DMS53 treated with DMSO at 0.1 percent for 48 hours (cell line): Measurements from ENCODE around the gene ARHGAP27.
A peak's percentile ranks its signal among the peaks of the same experiment; 100 is the strongest.

ENCODE experiments used
- DNase-seq: peaks from one replicate; lab custom pipeline; 2025; ENCODE audit not compliant: unreplicated experiment; lab: John Stamatoyannopoulos, UW

ARHGAP27 gene

DNA sequence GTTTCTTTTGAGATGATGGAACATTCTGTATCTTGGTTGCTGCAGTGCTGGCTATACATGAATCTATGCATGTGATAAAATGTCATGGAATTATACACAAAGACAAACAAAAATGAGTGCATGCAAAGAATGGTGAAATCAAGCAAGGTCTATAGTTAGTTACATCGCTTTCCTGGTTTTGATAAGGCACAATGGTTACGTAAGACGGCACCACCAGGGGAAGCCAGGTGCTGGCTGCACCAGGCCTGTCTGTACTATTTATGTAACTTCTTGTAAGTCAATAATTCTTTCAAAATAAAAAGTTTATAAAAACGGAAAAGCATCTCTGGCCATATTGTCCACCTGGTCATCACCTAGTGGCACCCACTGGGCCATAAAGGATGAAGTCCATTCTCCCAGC lies 46.5 kb downstream of the ARHGAP27 start:
- DNase-seq = no peak

DNA sequence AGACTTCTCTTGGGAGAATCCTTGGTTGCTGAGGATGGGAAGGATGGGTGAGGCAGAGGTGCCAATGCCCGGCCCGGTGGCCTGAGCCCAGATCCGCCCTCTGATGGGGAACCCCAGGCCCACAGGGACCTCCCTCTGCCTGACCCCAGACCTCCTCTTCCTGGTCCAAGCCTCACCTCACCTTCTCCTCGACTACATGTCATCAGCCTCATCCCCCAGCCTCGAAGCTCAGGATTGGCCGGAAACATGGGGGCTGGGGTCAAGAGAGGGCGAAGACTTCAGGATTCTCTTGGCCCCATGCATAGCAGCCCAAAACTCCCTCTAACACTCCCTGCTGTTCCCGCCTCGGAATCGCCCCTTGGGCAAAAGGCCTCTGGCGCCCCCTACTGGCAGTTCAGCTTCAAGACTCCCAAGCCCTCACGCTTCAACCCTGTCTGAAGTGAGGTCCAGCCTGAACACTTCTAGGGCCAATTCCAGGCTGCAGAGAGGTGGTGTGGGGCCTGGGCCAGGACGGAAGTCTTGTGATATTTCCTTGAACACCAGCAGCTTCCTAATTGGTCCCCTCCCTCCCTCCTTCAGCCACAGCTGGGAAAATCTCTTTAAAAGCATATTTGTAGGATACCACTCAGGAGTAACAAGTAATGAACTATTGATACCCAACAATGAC lies 47.2 kb downstream of the ARHGAP27 start:
- peak; percentile 84 for DNase-seq

DNA sequence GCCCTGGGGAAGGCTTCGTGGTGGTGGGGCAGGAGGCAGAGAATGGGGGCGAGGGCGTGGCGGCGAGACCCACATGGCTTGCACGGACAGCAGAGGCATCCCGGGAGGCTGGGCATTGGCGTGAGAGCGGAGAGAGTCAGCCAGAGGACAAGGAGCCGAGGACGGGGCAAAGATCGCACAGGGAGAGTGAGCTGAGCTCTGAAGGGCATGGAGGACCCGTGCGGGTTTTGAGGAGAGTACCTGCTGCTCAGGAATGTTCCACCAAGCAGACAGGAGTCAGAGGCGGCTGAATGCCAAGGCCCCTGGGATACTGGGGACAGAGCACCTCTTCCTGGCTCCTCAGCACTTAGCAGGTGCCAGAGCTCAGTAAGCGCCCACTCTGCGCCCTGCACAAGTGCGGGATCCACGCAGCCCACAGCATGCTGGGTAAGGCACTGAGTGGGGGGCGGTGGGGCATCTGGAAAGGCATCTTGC lies 47.8 kb downstream of the ARHGAP27 start:
- no peak for DNase-seq

DNA sequence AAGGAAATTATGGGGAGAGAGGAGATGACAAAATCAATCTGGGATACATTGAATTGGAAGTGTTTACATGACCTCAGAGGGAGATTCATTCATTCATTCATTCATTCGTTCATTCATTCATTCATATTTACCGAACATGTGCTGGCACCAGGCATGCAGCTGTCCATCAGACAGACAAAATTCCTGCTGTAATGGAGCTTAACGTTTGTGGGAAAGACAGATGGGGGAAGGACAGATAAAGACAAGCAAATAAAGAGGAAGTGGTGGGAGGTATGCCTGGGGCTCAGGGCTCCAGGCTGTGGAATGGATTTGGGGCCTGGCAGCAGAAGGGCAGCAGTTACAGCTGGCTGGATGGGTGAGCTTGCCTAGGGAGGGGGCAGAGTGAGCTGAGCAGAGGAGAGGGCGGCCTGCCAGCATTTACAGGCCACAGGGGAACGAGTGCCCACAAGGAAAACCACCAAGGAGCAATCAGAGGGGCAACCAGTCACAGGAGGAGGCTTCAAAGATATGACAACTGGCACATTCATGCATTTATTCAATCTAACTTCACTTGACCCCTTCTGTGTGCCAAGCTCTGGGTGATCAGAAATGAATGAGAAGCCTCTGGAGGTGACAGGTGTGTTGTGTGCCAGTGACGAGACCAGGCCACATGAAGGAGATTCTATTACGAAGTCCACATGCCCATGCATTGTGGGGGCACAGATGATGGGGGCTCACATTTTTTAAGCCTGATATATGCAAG lies 48.5 kb downstream of the ARHGAP27 start:
- no peak for DNase-seq

DNA sequence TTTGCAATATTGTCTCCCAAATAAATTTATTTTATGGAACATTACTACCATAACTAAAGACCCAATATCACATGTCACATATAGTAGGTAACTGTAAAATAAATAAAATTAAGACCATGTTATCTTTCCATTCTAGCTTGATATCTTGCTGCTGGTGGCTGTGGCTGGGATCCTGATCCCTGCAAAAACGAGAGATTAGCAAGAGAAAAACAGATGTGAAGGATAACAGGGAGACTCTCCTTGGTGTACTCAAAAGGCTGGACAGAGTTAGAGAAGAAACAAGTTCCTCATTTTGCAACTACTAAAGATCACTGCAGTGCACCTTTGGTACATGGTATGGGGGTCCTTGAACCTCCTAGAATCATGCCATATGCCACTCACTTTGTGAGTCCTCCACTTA lies 49.7 kb downstream of the ARHGAP27 start:
- DNase-seq = no peak

DNA sequence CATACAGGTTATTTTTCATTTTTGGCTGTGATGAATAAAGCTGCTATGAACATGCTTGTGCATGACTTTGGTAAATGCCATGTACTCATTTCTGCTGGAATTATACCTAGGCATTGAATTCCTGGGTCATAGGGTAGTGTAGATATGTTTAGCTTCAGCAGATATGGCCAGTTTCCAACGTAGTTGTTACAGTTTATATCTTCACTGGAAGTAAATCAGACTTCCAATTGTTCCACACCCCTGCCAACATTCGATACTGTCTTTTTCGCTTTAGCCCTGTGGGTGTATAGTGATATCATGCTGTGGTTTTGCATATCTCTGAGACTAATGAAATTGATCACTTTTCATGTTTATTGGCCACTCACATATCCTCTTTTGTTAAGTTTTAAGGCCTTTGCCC lies 50.4 kb downstream of the ARHGAP27 start:
- no peak for DNase-seq

DNA sequence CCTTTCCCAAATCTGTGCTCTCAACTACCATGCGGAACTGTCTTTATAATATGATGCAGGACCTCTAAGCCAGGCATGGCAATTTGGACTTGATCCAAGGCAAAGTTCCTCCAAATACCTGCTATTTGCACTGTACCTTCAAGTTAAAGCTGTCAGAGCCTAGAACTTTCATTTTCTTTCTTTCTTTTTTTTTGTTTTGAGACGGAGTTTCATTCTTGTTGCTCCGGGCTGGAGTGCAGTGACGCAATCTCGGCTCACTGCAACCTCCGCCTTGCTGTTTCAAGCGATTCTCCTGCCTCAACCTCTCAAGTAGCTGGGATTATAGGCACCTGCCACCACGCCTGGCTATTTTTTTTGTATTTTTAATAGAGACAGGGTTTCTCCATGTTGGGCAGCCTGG lies 51.7 kb downstream of the ARHGAP27 start:
- no peak for DNase-seq

DNA sequence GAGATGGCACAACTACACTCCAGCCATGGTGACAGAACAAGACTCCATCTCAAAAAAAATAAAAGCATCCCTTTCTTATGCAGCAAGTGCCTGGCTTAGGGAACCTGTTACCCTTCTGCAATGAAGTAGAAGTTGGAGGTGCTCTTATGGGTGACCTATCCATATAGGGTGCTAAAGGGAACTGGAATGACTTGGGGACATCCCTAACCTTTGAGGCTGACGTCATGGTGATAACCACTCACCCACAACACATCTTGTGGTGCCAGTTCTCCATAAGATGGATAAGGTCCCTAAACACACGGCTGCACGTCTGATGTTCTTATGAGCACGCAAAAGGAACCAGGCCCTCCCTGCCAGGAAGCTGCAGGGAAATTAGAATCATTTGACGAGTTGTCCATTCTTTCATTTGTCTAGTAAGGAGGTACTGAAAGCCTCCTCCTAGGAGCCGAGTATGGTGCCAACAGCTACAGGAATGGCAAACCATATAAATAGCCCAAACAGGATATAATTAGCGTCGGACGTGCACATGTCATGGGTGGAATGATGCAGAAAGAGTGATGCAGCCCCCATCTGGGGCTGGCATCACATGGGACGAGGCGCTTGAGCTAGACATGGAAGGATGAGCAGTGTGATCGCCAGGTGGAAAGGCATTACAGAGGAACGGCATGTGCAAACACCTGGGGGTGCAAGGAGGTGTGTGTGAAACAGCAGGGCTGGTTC lies 52.5 kb downstream of the ARHGAP27 start:
- DNase-seq = no peak

DNA sequence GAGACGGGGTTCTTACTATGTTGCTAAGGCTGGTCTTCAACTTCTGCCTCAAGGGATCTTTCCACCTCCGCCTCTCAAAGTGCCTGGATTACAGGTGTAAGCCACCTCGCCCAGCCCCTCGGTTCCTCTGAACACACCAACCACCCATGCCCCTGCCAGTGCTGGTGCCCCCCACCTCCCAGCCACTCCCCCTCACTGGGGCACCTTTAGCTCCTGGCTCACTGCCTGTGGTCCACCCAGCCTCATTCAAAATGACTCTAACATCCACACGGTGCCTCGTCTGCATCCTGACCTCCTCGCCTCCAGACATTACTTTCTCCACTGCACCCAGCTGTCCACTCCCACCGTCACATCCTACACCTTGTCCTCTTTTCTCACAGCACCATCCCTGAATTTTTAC lies 55.3 kb downstream of the ARHGAP27 start:
- no peak for DNase-seq

DNA sequence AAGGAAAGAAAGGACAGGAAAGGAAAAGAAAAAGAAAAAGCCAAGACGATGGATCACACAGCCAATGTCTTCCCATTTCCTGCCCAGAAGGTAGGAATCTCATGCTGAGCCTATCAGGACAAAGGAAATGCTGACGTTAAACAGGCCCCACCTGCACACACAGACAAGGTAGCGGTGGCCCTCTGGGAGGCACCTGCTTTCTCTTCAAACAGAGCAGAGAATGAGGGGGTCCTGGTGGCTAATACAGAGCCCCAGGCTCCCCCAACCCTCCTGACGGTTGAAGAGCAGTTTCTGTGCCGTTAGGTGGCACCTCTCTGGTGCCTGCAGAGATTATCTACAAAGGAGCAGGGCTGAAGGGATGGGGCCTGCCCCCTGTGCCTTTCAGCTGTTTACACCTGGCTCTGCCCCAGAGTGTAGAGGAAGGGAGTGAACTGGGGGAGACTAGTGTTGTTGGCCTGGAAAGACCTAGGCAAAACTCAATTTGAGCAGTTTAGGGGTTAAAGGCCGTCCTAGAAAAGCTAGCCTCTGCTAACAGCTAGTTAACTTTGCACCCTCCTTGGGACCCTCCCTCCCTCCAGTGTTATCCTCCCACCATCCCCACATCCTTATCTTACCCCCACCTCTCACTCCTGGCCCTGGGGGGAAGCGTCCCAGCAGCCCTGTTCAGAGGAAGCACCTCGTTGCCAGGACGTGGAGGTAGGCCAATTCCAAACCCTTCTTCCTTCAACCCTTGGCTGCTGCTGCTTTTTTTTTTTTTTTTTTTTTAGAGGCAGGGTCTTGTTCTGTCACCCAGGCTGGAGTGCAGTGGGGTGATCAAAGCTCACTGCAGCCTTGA lies 56.3 kb downstream of the ARHGAP27 start:
- DNase-seq = no peak

DNA sequence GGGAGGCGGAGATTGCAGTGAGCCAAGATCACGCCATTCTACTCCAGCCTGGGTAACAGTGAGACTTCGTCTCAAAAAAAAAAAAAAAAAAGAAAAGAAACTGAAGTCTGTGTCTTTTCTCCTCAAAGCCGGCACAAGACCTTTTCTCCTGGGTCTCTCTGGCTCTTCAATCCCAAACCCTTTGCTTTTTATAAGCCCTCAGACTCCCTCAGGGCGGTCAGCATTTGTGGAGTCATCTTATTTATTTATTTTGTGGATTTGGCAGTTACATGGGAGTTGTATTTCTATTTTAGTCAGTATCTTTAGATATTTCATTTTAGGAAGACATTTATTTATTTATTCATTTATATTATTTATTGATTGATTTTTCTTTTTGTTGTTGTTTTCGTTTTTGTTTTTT lies 58.2 kb downstream of the ARHGAP27 start:
- DNase-seq = no peak

DNA sequence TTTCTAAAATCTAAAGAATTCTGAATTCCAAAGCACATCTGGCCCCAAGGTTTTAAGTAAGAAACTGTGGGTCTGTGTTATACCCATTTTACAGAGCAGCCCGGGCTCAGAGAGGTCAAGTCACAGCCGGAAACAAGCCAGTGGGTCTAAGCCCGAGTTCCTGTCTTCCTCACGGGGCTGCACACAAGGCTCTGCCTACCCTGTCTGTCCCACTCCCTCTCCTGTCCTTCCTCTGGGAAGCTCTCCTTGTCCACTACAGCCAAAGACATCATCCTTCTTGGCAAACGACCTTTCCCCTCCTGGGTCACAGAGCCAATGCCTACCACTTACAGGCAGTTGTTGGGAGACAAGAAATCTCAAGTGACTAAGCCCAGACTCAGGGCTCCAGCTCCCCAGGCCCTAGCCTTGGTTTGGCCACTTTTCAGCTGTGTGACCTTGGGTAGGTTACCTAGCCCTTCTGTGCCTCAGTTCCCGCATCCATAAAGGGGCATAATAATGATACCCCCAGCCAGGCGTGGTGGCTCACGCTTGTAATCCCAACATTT lies 60.3 kb downstream of the ARHGAP27 start:
- no peak for DNase-seq

DNA sequence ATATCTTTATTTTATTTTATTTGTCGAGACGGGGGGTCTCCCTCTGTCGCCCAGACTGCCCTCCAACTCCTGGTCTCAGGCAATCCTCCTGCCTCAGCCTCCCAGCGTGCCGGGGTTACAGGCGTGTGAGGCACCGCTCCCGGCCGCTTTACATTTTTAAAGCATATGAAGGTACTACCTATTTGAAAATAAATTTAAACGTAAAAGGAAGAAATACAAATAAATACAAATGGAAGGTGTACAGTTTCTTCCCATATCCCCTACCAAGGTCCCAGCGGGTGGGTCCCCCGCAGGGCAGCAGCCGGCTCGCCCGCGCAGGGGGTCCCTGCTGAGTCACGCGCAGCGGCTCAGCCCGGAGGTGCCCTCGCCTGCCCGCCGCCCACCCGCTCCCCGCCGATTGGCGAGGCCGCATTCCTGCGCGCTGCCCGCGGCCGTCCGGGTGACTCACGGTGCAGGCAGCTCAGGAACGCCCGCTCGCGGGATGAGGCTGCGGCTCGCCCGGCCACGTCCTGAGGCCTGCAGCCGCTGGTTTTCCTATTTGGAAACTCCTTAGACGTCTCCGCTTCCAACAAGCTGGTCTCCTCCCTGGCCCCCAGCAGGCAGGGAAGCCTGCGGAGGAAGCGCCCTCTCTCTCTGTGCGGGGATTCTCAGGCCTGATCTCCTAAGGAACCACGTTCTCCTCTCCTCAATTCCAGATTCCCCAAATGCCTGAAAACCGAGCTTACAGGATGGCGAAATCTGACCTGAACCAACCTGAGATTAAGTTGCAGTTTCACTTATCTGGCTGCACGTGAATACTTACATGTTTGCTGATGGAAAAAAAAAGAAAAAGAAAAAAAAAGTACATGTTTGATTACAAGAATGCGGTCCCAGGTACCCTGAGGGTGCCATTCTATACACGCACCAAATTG lies 61.0 kb downstream of the ARHGAP27 start:
- DNase-seq = peak; percentile 42

DNA sequence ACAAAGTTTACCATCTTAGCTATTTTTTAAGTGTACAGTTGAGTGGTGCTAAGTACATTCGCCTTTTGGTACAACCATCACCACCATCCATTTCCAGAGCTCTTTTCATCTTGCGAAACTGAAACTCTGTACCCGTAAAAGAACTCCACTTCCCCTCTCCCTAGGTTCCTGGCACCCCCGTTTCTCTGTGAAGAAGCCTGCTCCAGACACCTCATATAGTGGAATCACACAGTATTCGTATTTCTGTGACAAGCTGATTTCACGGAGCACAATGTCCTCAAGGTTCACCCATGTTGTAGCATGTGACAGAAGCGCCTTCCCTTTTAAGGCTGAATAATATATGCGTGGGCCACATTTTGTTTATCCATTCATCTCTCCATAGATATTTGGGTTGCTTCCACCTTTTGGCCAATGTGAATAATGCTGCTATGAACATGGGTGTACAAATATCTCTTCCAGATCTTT lies 61.7 kb downstream of the ARHGAP27 start:
- no peak for DNase-seq

DNA sequence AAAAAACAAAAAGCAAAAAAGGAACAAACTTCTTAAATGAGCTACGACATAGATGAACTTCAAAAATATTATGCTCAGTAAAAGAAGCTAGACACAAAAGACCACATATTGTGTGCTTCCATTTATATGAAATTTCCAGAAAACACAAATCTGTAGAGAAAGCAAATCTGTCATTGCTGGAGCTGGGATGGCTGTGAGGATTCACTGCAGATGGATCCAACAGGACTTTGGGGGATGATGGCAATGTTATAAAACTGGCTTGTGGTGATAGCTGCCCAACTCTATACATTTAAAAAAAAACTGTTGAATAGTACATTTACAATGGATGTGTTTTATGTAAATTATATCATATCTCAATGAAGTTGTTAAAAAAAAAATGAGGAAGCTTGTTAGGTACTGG lies 63.2 kb downstream of the ARHGAP27 start:
- no peak for DNase-seq

DNA sequence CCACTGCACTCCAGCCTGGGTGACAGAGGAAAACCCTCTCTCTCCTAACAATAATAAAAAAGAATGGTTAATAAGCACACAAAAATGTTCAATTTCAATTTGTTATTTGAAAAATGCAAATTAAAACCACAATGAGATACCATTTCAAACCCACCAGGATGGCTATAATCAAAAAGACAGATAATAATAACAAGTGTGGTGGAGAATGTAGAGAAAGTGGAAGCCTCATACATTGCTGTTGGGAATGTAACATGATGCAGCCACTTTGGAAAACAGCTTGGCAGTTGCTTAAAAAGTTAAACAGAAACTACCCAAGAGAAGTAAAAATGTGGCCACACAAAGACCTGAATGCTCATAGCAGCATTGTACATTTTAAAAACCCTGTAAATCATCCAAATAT lies 64.0 kb downstream of the ARHGAP27 start:
- DNase-seq = no peak

DNA sequence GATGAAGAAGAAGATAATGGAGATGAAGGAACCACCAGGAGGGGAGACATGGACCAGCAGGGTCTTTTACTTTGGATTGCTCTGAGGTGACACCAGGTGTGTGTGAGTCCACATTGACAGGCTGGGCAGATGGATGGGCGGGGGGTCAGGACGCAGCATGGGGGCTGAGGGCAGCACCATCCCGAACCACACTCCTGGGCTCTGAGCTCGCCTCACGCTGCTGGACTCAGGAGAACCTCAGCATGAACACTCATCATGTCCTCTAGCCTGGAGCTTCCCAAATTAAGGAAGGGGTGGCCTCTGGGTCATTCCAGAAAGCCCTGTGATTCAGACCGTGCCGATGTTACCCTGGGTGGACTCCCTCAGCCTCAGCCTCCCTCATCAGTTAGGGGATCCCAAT lies 65.5 kb downstream of the ARHGAP27 start:
- DNase-seq = no peak

DNA sequence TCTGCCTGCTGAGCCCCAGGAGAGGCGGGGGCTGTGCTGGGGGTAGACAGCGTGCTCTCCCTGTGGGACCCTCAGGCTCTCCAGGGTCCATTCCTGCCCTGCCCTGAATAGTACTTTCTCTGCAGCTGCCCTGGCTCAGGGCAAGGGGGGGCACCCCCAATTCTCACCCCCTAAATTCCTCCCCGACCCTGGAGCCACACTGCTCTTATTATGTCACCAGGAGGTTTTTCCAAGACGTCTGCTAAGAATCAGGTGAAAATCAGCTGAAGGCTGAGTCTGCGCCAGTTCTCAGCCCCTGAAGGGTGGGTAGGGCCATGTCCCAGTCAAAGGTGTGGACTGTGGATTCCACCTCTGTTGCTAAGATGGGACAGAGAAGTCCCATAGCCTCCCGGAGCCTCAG lies 66.0 kb downstream of the ARHGAP27 start:
- no peak for DNase-seq

DNA sequence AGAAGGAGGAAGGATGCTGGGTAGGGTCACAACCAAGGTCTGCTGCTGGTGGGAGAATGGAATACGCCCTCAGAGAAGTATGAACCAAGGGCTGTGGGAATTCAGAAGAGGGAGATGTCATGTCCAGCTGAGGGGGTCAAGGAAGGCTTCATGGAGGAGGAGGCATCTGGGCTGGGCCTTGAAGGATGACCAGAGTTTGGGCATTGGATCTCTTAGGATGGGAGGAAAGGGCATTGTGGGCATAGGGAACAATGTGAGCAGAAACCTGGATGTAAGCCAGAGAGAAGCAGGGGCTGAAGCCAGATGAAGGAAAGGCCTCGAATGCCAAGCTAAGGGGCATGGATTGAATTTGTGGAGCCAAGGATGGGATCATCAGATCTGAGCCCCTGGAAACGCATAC lies 66.6 kb downstream of the ARHGAP27 start:
- no peak for DNase-seq
